HL-60/S4 treated with retinoic acid at 250 ng/mL for 4 days and 3 days (cell line): ENCODE data around the gene ADI1.
"Not testable (repeated sequence)": the region's sequence is repeated elsewhere in the genome, so short reads cannot be mapped to it uniquely, and the experiment has no call there.

Experiments
- in situ Hi-C: fragments of 300-500 bp; cut with MboI; formaldehyde crosslinking; loops from 2 replicates; pipeline ENCODE4 v1.7.0; 2022; ENCODE audit warnings: low sequenced_read_pairs

Gene ADI1

GRCh38 chr2:3450385-3451010, 68.8 kb downstream of the ADI1 start:
- in situ Hi-C loops: no loop called here

DNA sequence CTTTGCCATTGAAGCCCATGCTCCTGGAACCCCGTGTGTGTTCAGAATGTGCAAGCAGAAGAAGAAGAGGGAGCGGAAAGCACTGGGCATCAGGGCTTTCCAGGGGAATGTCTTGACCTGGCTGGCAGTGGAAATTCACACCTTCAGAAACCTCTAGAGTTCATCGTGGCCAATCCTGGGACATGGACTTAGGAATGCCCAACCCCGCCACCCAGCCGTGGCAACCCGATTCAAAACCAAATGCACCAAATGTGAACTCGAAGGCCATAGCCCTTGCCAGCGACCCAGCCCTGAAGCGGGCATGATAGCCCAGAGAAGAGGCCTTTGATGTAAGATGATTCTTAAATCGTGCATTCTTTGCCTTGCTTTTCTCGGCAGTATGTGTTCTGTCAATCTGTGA, 69.4 kb downstream of the ADI1 start:
- in situ Hi-C loops: no loop called here

DNA sequence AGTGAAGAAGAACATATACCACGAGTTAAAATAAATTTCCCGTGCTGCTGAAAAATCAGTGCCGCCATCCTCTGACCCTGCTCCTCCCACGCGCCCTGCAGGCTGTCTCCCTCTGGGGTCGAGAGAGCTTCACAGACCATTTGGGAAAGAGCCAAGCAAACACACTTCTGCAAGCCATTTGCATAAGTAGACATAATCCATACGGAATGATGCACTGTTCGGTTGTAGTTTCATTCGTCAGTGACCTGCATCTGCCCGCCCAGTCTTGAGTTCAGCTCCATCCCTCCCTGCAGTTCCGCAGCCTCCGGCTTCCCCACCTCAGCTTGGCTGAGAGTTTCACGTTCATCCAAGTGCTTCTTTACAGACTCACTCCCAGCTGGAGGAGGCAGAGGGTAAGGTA, 70.2 kb downstream of the ADI1 start:
- in situ Hi-C loops: no loop called here

DNA sequence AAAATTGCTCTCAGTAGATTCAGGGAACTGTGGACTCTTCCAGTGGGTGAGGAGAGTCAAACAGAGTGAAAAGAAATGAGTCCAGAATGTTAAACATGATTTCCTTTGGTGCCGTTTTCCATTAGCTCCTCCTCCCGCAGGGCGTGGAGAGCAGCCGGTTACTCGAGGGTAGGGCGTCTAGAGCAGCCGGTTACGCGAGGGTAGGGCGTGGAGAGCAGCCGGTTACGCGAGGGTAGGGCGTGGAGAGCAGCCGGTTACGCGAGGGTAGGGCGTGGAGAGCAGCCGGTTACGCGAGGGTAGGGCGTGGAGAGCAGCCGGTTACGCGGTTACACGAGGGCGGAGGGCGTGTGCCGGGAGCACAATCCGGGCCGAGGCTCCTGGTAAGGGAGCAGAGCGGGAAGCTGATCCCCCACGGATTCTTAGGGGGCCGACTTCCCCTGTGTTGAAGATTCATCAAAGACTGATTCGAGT, 70.9 kb downstream of the ADI1 start:
- in situ Hi-C loops: not testable (repeated sequence)

DNA sequence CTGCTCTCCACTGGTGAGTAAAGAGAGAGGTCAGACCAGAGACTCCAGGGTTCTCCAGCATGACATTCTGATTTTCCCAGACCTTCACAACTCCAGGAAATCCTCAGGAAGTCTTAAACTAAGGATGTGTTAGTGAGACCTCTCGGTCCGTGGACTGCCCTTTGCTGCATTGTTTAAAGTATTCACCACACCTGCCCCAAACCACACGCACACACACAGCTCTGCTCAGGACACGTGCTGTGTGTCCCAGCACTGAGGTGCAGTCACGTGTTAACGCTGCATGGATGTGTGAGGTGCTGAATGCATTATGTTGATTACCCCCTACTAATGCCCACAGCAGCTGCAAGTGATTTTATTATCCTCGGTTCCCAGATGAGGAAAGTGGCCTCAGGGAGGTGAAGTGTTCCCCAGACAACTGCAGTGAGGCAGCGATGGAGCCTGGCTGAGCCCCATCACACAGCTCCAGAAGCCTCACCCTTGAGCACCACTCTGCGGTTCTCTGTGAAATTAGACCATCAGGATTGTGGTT, 71.5 kb downstream of the ADI1 start:
- in situ Hi-C loops: no loop called here
